Breast epithelium (tissue), 3 donors: Measurements from ENCODE around the gene BRI3.

Experiments used
- POLR2A ChIP-seq: fragments of 450-650 bp; IDR thresholded peaks from one replicate; pipeline ENCODE4 v1.6.1; 2016; ENCODE audit warnings: antibody characterized with exemption, mild to moderate bottlenecking, moderate library complexity
- POLR2AphosphoS5 ChIP-seq, 3 donors: sonication (generic); formaldehyde crosslinking; IDR thresholded peaks; one replicate each; pipeline ENCODE4 v1.6.1; 2017; ENCODE audit warnings: antibody characterized with exemption in 3 of 3
- TF ChIP-seq, protein P1 (sequence below), 3 donors: fragments of 450-650 bp; IDR thresholded peaks; one replicate each; pipeline ENCODE4 v1.5.1; 2016 to 2017; ENCODE audit warnings: antibody characterized with exemption in 3 of 3, mild to moderate bottlenecking in 3 of 3, moderate library complexity in 3 of 3

GRCh38 chr7:98293265-98293664 is 11.8 kb downstream of the BRI3 start:
- TF ChIP-seq, protein P1, sequence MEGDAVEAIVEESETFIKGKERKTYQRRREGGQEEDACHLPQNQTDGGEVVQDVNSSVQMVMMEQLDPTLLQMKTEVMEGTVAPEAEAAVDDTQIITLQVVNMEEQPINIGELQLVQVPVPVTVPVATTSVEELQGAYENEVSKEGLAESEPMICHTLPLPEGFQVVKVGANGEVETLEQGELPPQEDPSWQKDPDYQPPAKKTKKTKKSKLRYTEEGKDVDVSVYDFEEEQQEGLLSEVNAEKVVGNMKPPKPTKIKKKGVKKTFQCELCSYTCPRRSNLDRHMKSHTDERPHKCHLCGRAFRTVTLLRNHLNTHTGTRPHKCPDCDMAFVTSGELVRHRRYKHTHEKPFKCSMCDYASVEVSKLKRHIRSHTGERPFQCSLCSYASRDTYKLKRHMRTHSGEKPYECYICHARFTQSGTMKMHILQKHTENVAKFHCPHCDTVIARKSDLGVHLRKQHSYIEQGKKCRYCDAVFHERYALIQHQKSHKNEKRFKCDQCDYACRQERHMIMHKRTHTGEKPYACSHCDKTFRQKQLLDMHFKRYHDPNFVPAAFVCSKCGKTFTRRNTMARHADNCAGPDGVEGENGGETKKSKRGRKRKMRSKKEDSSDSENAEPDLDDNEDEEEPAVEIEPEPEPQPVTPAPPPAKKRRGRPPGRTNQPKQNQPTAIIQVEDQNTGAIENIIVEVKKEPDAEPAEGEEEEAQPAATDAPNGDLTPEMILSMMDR (IDR thresholded peaks at IDR 0.05) = no peak
- TF ChIP-seq POLR2A (no peak), POLR2AphosphoS5 (IDR thresholded peaks at IDR 0.05) (no peak)
